PC-9 (cell line): ENCODE results near the gene EVX1.

Source experiments
- EZH2 ChIP-seq: fragments of 200-600 bp; sonication (generic); IDR thresholded peaks from 2 replicates; pipeline ENCODE4 v1.8.0; 2017; ENCODE audit warnings: antibody characterized with exemption, low read depth
- TF ChIP-seq, protein P1 (sequence below): fragments of 200-600 bp; sonication (generic); conservative IDR thresholded peaks from 2 replicates; pipeline ENCODE4 v1.6.1; 2017; ENCODE audit warnings: mixed run types, antibody characterized with exemption, mild to moderate bottlenecking, moderate library complexity

- TF ChIP-seq, protein P1, sequence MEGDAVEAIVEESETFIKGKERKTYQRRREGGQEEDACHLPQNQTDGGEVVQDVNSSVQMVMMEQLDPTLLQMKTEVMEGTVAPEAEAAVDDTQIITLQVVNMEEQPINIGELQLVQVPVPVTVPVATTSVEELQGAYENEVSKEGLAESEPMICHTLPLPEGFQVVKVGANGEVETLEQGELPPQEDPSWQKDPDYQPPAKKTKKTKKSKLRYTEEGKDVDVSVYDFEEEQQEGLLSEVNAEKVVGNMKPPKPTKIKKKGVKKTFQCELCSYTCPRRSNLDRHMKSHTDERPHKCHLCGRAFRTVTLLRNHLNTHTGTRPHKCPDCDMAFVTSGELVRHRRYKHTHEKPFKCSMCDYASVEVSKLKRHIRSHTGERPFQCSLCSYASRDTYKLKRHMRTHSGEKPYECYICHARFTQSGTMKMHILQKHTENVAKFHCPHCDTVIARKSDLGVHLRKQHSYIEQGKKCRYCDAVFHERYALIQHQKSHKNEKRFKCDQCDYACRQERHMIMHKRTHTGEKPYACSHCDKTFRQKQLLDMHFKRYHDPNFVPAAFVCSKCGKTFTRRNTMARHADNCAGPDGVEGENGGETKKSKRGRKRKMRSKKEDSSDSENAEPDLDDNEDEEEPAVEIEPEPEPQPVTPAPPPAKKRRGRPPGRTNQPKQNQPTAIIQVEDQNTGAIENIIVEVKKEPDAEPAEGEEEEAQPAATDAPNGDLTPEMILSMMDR, result no peak
- TF ChIP-seq EZH2, result no peak
These were observed 17.6 kb downstream of the EVX1 start for GRCh38 chr7:27260211-27260610.
